ENCODE measurements around the gene EML5. TPM values are rescaled to one million over a fixed set of nuclear protein-coding genes. Genes with fewer than 3 reads are reported as not detected.

The EML5 gene
- total RNA-seq, 1 experiment from 2014 or later = 0.85 TPM

GRCh38 chr14:88668448-88669116 is 124.2 kb downstream of the EML5 start:
- DNase-seq (ENCODE audit: low spot score) (no peak), ATAC-seq (no peak)
- peaks cover 19% of the 10 kb centered on the region for H3K9me3 Mint-ChIP-seq
- ChIA-PET CTCF (interaction anchor here (0.7 to 3.1 kb wide), 6 partner anchors 10 to 479 kb away, joined by 3 to 9 read pairs (median 4); no protein-coding TSS in a partner anchor), POLR2A (no interaction called here)
- H3K4me1 Mint-ChIP-seq = no peaks in the 10 kb centered on the region
- H3K27ac Mint-ChIP-seq = no peak overlapping the region
- H3K36me3 Mint-ChIP-seq = no peaks in the 10 kb centered on the region
- H3K27me3 Mint-ChIP-seq (ENCODE audit: low read depth) = peaks cover 9% of the 10 kb centered on the region
- no peak for TF ChIP-seq FOXJ3 (CRISPR knock-in tag; IDR thresholded peaks at IDR 0.05; ENCODE audit: borderline replicate concordance)
- TF ChIP-seq GTF2I (CRISPR knock-in tag; conservative IDR thresholded peaks at IDR 0.05) = no peak
- no peak for TF ChIP-seq ELF4 (CRISPR knock-in tag; IDR thresholded peaks at IDR 0.05; ENCODE audit: low read depth)
- TF ChIP-seq USF1 (CRISPR knock-in tag; IDR thresholded peaks at IDR 0.05) = no peak
- no peak for TF ChIP-seq E2F5 (CRISPR knock-in tag; IDR thresholded peaks at IDR 0.05)
- TF ChIP-seq ZNF532 (CRISPR knock-in tag; IDR thresholded peaks at IDR 0.05; ENCODE audit: borderline replicate concordance) = no peak
- TF ChIP-seq GABPB1 (CRISPR knock-in tag; IDR thresholded peaks at IDR 0.05) = no peak
- TF ChIP-seq FOXK1 (CRISPR knock-in tag; IDR thresholded peaks at IDR 0.05) = no peak
- TF ChIP-seq RORB (CRISPR knock-in tag; IDR thresholded peaks at IDR 0.05) = no peak
- TF ChIP-seq ZNF396 (CRISPR knock-in tag; IDR thresholded peaks at IDR 0.05; ENCODE audit: borderline replicate concordance) = no peak
- no peak for TF ChIP-seq ATF6 (CRISPR knock-in tag; IDR thresholded peaks at IDR 0.05)
- no peak for TF ChIP-seq IRF1 (CRISPR knock-in tag; IDR thresholded peaks at IDR 0.05)
- no peak for TF ChIP-seq ATF2 (CRISPR knock-in tag; IDR thresholded peaks at IDR 0.05; ENCODE audit: borderline replicate concordance, low read depth)
- H3K4me3 Mint-ChIP-seq = no peak overlapping the region
